Activated CD4-positive, alpha-beta T cell treated with anti-CD3 and anti-CD28 coated beads for 4 hours (primary cell): Measurements from ENCODE around the gene SMTNL1.

Source experiments
- DNase-seq, 2 donors: peaks; one replicate each; pipeline ENCODE4 v3.0.0-alpha.2; 2020

Gene SMTNL1

DNA sequence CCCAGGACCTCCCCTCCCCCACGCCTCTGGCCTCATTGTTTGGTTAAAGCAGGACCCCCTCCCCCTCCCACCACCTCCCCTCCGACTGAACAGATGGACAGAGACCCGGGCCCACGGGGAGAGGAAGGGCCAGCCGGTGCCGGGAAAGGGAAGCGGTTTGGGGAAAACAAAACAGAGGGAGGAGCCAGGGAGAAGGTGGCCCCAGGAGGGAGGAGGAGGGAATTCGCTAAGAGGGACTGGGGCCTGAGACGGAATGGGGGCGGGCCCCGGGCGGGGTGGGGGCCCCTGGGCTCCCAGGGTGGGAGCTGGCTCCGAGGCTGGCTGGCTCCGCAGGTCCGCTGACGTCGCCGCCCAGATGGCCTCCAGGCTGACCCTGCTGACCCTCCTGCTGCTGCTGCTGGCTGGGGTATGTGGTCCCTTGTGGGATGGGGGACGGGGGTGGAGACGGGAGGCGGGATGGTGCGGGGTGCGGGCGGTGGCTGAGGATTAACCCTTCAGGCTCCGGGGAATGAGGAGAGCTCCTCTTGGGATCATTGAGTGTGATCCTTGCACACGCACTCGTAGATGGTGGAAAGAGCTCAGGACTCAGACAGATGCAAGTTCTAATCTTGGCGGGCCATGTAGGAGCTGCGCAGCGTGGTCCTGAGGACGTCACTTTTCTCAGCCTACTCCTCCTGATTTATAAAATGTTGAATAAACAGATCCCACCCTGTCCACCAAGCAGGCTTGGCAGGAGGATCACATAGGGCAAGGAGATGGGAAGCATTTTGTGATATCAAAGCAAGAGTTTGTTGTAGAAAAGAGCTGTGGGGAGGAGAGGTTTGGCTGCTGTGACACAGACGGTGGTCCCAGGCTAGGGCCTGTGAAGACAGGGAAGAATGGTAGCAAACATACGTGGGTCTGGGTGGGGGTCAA is 60.8 kb downstream of the SMTNL1 start:
- no peak for DNase-seq

DNA sequence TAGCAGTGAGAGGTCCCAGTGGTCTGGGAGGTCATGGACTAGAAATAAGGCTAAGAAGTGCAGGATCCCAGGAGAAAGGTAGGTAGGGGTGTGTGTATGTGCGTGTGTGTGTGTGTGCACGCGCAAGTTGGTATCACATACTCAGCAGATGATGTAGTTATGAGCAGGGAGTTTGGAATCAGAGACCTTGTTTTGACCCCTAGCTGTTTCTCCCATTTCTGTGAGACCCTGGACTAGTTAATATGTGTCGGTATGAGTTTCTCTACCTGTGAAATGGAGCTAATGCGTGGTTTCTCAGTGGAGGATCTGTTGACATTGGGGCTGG is 61.4 kb downstream of the SMTNL1 start:
- no peak for DNase-seq

DNA sequence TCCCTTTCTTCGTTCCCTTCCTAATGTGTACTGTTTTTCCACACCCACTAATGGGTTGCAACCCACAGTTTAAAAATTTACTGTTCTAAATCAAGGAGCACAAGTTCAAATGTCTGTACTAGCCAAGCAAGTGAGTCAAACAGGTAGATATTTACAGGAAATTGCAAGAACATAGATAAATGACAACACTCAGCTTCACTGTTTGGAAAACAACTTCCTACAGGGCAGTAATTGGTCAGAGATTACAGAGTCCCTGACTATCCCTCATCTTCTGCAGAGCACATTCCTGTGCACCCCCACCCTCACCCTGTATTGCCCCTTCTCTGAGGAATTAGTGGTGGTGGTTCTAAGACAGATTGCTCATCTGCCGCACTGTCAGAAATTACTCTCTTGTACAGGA is 62.0 kb downstream of the SMTNL1 start:
- no peak for DNase-seq
